Measurements from ENCODE around the gene B3GNT3. TPM values are rescaled to one million over a fixed set of nuclear protein-coding genes. Genes with fewer than 3 reads are reported as not detected.

B3GNT3 gene, protein sequence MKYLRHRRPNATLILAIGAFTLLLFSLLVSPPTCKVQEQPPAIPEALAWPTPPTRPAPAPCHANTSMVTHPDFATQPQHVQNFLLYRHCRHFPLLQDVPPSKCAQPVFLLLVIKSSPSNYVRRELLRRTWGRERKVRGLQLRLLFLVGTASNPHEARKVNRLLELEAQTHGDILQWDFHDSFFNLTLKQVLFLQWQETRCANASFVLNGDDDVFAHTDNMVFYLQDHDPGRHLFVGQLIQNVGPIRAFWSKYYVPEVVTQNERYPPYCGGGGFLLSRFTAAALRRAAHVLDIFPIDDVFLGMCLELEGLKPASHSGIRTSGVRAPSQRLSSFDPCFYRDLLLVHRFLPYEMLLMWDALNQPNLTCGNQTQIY
- 10 to 100 TPM in 2 of 6 experiments, 1 to 10 TPM in 3, under 1 TPM in 1; 0.26 to 13.6 (median 3.1) TPM for total RNA-seq
- long read RNA-seq: 0 reads

DNA sequence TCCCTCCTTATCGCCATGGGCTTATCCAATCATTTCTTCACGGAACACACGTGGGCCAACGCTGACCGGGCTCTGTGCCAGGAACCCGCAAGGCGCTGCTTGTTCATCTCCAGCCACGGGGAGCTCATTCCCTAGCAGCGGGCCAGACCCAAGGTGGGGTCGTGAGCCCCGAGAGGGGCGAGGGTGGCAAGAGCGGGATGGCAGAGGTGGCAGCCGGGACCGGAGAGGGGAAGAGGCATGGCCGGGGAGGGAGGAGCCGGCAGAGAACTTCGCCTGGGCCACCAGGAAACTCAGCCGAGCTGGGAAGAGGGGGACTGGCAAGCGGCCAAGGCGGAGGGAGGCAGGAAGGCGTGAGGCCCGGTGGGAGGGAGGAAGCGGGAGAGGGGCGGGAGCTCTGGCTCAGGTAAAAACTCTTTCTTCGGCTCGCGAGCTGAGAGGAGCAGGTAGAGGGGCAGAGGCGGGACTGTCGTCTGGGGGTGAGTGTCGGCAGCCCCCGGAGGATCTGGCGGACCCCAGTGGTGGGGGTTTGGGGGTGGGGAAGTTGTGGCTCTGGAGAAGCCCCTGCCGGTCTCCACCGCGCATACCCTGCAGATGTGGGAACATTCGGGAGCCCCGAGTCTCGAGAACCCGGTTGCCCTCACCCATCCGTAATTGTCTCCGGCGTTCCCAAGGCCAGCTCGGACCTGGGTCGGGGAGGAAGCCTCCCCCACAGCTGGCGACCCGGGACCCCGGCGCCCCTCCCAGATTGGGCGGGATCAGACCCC is at the start of gene B3GNT3:
Gene B3GNT3 (plus strand): TSS at position 408 of the 764 bp plus-strand sequence. CDS start 12,670 bp downstream, outside the sequence.
- Histone ChIP-seq H3K36me3 (no peaks in the 10 kb centered on the region), H3K4me1 (peaks cover 0 to 10% (median 0%) of the 10 kb centered on the region in 4 donors), H3K27me3 (peaks cover 0 to 8% of the 10 kb centered on the region in 2 donors), H3K9me3 (no peaks in the 10 kb centered on the region), H3K27ac (peak within 1 kb of the TSS in 1 of 3 donors; percentile 3), H3K4me3 (peak within 1 kb of the TSS in 2 of 3 donors; percentile 10 to 37)
- DNase-seq (peak in 2 of 3 donors; percentile 78 to 80), ATAC-seq (peak; percentile 8 to 35 (median 28))
- under 1% methylated on average over 25 of the region's 50 CpGs for WGBS (ENCODE audit: insufficient coverage, low coverage, low lambda C conversion rate, missing lambda C conversion rate)
- intact Hi-C loops (cut with DNase I): no loop called here
- peak; percentile 51 for TF ChIP-seq POLR2A (IDR thresholded peaks at IDR 0.05)
- TF ChIP-seq, protein P1, sequence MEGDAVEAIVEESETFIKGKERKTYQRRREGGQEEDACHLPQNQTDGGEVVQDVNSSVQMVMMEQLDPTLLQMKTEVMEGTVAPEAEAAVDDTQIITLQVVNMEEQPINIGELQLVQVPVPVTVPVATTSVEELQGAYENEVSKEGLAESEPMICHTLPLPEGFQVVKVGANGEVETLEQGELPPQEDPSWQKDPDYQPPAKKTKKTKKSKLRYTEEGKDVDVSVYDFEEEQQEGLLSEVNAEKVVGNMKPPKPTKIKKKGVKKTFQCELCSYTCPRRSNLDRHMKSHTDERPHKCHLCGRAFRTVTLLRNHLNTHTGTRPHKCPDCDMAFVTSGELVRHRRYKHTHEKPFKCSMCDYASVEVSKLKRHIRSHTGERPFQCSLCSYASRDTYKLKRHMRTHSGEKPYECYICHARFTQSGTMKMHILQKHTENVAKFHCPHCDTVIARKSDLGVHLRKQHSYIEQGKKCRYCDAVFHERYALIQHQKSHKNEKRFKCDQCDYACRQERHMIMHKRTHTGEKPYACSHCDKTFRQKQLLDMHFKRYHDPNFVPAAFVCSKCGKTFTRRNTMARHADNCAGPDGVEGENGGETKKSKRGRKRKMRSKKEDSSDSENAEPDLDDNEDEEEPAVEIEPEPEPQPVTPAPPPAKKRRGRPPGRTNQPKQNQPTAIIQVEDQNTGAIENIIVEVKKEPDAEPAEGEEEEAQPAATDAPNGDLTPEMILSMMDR (IDR thresholded peaks at IDR 0.05): no peak

DNA sequence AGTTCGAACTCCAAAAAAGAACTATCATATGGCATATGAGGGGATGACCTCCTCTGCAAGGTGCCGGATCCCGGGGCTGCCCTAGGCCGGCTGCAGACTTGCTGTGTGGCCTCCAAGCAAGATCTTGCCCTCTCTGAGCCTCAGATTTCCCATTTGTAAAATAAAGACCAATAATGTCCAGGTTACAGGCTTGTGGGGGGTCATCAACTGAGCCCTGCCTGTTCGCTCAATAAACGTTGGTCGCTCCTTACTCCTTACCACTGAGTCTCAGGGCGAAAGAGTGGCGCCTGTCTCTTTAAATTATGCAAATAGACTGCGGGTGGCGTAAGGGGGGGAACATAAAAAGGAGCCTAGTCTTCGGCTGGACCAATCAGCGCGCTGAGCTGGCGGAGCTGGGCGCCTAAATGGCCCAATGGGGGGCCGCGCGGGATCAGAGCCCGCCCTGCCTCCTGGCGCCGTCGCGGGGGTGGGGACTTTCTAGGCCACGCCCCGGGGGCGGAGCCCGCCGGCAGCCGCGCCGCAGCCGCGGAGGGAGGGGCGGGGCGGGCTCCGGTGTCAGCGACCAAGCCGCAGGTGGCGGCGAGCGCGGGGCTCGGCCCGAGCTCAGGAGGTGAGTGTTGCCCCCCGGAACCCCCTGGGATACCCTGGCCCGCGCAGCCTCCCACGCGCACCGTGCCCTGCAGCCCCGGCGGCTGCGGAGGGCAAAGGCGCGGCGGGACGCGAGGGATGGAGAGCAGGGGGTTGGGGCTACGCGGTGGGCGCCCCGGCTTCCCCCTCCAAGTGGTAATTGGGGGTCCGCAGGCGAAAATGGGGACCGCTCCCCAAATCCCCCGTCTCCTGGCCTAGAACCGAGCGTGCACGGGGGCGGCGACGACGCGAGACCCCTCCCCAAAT is 47.5 kb upstream of the B3GNT3 start:
- Histone ChIP-seq H3K27ac (no peak overlapping the region), H3K36me3 (no peaks in the 10 kb centered on the region), H3K27me3 (no peaks in the 10 kb centered on the region), H3K4me1 (no peaks in the 10 kb centered on the region), H3K4me3 (peak overlapping the region; percentile 31 to 55 (median 34)), H3K9me3 (no peaks in the 10 kb centered on the region)
- no peak for TF ChIP-seq POLR2A (IDR thresholded peaks at IDR 0.05)
- TF ChIP-seq, protein P1 (IDR thresholded peaks at IDR 0.05): no peak
- WGBS (ENCODE audit: insufficient coverage, low coverage, low lambda C conversion rate, missing lambda C conversion rate): 8% methylated on average over 26 of the region's 75 CpGs
- ATAC-seq: peak; percentile 91 to 96 (median 94)
- peak; percentile 86 to 95 (median 92) for DNase-seq
- intact Hi-C loops (cut with DNase I): no loop called here

DNA sequence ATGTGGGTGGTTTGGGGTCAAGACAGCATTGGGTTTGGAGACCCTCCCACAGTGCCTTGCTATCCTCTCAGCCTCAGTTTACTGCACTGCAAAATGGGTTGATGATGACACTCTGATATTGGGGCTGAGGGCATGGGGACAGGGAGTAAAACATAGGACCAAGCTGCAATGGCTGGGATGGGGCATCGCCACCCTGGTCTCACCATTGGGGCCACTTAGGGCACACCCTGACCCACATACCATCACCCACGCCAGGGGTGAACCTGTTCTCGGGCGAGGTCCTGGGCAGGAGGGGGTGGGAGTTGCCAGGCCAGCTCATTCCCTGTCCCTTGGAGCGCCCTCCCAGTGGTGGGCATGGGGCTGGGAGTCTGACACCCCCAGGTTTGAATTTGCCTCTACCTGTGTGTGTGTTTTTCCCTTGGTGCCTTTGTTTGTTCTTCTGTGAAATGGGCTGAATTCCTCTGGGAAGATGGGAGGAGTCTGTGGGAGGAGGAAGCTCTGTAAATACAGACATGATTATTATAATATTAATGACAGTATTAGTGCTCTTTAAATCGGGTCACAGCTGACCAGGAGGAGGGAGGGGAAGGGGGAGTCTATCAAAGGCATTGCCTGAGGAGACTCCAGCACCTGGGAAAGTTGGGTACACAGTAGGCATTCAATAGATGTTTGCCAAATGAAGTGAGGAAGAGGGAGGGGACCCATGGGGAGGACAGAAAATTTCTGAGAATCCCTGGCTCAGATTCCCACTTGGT is 45.9 kb upstream of the B3GNT3 start:
- TF ChIP-seq, protein P1 (IDR thresholded peaks at IDR 0.05): no peak
- no peak for DNase-seq
- Histone ChIP-seq H3K9me3 (no peaks in the 10 kb centered on the region), H3K36me3 (no peaks in the 10 kb centered on the region), H3K27me3 (no peaks in the 10 kb centered on the region), H3K4me1 (no peaks in the 10 kb centered on the region), H3K4me3 (no peak overlapping the region), H3K27ac (no peak overlapping the region)
- 25% methylated on average over 1 of the region's 6 CpGs for WGBS (ENCODE audit: insufficient coverage, low coverage, low lambda C conversion rate, missing lambda C conversion rate)
- intact Hi-C loops (cut with DNase I): no loop called here
- ATAC-seq: no peak
